HepG2 (cell line): ENCODE results near the gene DYSF. TPM values are rescaled to one million over a fixed set of nuclear protein-coding genes. Genes with fewer than 3 reads are reported as not detected.

ENCODE experiments used
- ATAC-seq: fragments of 200-7000 bp; cut with Tn5 transposase; 3 replicates; pipeline ENCODE4 v1.9.1; 2020; ENCODE audit warnings: mild to moderate bottlenecking, moderate library complexity
- BruUV-seq: library from RNA; stranded (reverse); fragments of 400-500 nt; replicated peaks from 2 replicates; lab custom pipeline; 2021; lab: Mats Ljungman, UMichigan
- CTCF ChIA-PET: fragments of 300-600 bp; formaldehyde crosslinking; extraction: SDS; loops from one replicate; lab custom pipeline; 2021; ENCODE audit warnings: low total read pairs, inconsistent platforms, low intra/inter-chr PET ratio; lab: Yijun Ruan, JAX
- POLR2A ChIA-PET: fragments of 350-600 bp; sonication (Branson Sonifier 250); formaldehyde crosslinking; loops from one replicate; lab custom pipeline; 2020; ENCODE audit warnings: antibody characterized with exemption, inconsistent platforms; lab: Yijun Ruan, JAX
- DNase-seq: peaks from one replicate; pipeline ENCODE4 v3.0.0-alpha.2; 2015; ENCODE audit warnings: low spot score
- FAIRE-seq: peaks from 3 replicates; lab custom pipeline; 2011; peaks lifted over from hg19 to GRCh38; lab: Jason Lieb, UNC
- H2AFZ ChIP-seq: one replicate; pipeline ENCODE4 v1.6.1; 2011; ENCODE audit warnings: low read length, inconsistent platforms
- H3K27ac ChIP-seq: fragments of 300-600 bp; 3 replicates; pipeline ENCODE4 v1.8.0; 2011; ENCODE audit warnings: mixed run types, mild to moderate bottlenecking, mixed read lengths, low read length, inconsistent platforms; ENCODE audit not compliant: insufficient read depth; ENCODE audit errors: extremely low read length
- H3K27me3 ChIP-seq, 2 experiments: fragments of 200-600 bp in 1 of 2; 2 replicates in 1 of 2; 3 replicates in 1 of 2; pipeline versions ENCODE4 v1.6.0 to v1.8.0; 2011; ENCODE audit warnings: low read length in 2 of 2, mild to moderate bottlenecking in 2 of 2, moderate library complexity in 2 of 2, inconsistent platforms in 1 of 2; ENCODE audit not compliant: insufficient read depth in 2 of 2, control insufficient read depth in 1 of 2
- H3K36me3 ChIP-seq, 2 experiments: fragments of 200-600 bp in 1 of 2; replicated peaks in 1 of 2; 2 replicates in 1 of 2; 3 replicates in 1 of 2; pipeline versions ENCODE4 v1.5.1 to v1.8.0; 2011; ENCODE audit warnings: low read length in 2 of 2, inconsistent platforms in 1 of 2; ENCODE audit not compliant: insufficient read depth in 2 of 2, control insufficient read depth in 1 of 2
- H3K4me1 ChIP-seq: 2 replicates; pipeline ENCODE4 v1.5.1; 2012; ENCODE audit warnings: low read length, inconsistent platforms; ENCODE audit not compliant: insufficient read depth
- H3K4me2 ChIP-seq: 2 replicates; pipeline ENCODE4 v1.6.0; 2011; ENCODE audit warnings: low read depth, low read length, inconsistent platforms
- H3K4me3 ChIP-seq, 3 experiments: fragments of 200-600 bp in 1 of 3; sonication (generic), shearing (Covaris generic) in 1 of 3; replicated peaks in 1 of 3; 2 replicates each; pipeline ENCODE4 v1.5.1; 2011 to 2016; ENCODE audit warnings: low read length in 3 of 3, inconsistent platforms in 2 of 3, low read depth in 2 of 3, mild to moderate bottlenecking in 2 of 3, control low read depth in 1 of 3, mixed read lengths in 1 of 3; ENCODE audit not compliant: insufficient read depth in 1 of 3
- H3K79me2 ChIP-seq: one replicate; pipeline ENCODE4 v1.6.1; 2011; ENCODE audit warnings: low read length, inconsistent platforms; ENCODE audit not compliant: insufficient read depth
- H3K9ac ChIP-seq: 2 replicates; pipeline ENCODE4 v1.6.0; 2011; ENCODE audit warnings: mild to moderate bottlenecking, low read depth, low read length, inconsistent platforms; ENCODE audit not compliant: insufficient read depth
- H3K9me3 ChIP-seq: 2 replicates; pipeline ENCODE4 v1.5.1; 2012; ENCODE audit warnings: mild to moderate bottlenecking, low read length
- H4K20me1 ChIP-seq: 2 replicates; pipeline ENCODE4 v1.6.0; 2011; ENCODE audit warnings: inconsistent platforms, mild to moderate bottlenecking, low read length, moderate library complexity; ENCODE audit not compliant: insufficient read depth
- ELF4 ChIP-seq: sonication (generic); formaldehyde crosslinking; IDR thresholded peaks from 2 replicates; pipeline ENCODE4 v1.5.0; 2020; ENCODE audit warnings: missing genetic modification reagents, mild to moderate bottlenecking, moderate library complexity, borderline replicate concordance
- GABPA ChIP-seq, 2 experiments: IDR thresholded peaks; 2 replicates each; pipeline ENCODE4 v1.6.1; 2011 to 2016; ENCODE audit warnings: low read depth in 2 of 2, low read length in 1 of 2, missing biosample characterization in 1 of 2, missing genetic modification characterization in 1 of 2
- KAT7 ChIP-seq: IDR thresholded peaks from 2 replicates; pipeline ENCODE4 v1.6.1; 2018; ENCODE audit warnings: borderline replicate concordance, missing compliant biosample characterization
- KLF12 ChIP-seq: sonication (generic); formaldehyde crosslinking; IDR thresholded peaks from 2 replicates; pipeline ENCODE4 v1.4.0; 2020; ENCODE audit warnings: missing genetic modification reagents, borderline replicate concordance
- LCORL ChIP-seq, 2 experiments: fragments of 450-650 bp in 1 of 2; sonication (generic) in 1 of 2; formaldehyde crosslinking in 1 of 2; IDR thresholded peaks; 2 replicates each; pipeline versions ENCODE4 v1.5.0 to v1.6.1; 2017 to 2020; ENCODE audit warnings: antibody characterized with exemption in 1 of 2, missing genetic modification reagents in 1 of 2
- NFE2 ChIP-seq: sonication (generic); formaldehyde crosslinking; IDR thresholded peaks from 2 replicates; pipeline ENCODE4 v1.4.0; 2020; ENCODE audit warnings: missing genetic modification reagents
- RBM39 ChIP-seq: fragments of 200-400 bp; formaldehyde crosslinking; IDR thresholded peaks from one replicate; pipeline ENCODE4 v1.6.1; 2018; ENCODE audit warnings: antibody characterized with exemption, mild to moderate bottlenecking, low read depth, low read length; ENCODE audit not compliant: poor library complexity, severe bottlenecking
- SATB2 ChIP-seq: sonication (generic); formaldehyde crosslinking; IDR thresholded peaks from 2 replicates; pipeline ENCODE4 v1.5.0; 2020; ENCODE audit warnings: missing genetic modification reagents
- TCF7 ChIP-seq: sonication (generic); IDR thresholded peaks from 2 replicates; pipeline ENCODE4 v1.6.1; 2016; ENCODE audit warnings: antibody characterized with exemption, low read depth
- TCF7L2 ChIP-seq: IDR thresholded peaks from 2 replicates; pipeline ENCODE4 v1.6.1; 2011; ENCODE audit warnings: mild to moderate bottlenecking, low read depth, low read length, moderate library complexity
- ZBTB42 ChIP-seq: sonication (generic); formaldehyde crosslinking; IDR thresholded peaks from 2 replicates; pipeline ENCODE4 v1.5.0; 2020; ENCODE audit warnings: mild to moderate bottlenecking, missing genetic modification reagents
- ZNF3 ChIP-seq: IDR thresholded peaks from 2 replicates; pipeline ENCODE4 v1.7.0; 2017; ENCODE audit warnings: inconsistent platforms
- ZNF512 ChIP-seq: sonication (generic); formaldehyde crosslinking; IDR thresholded peaks from 2 replicates; pipeline ENCODE4 v1.4.0; 2020; ENCODE audit warnings: mild to moderate bottlenecking, missing genetic modification reagents
- ZNF768 ChIP-seq: sonication (generic); formaldehyde crosslinking; IDR thresholded peaks from 2 replicates; pipeline ENCODE4 v1.4.0; 2020; ENCODE audit warnings: missing genetic modification reagents
- ZNF781 ChIP-seq: sonication (generic); formaldehyde crosslinking; IDR thresholded peaks from 2 replicates; pipeline ENCODE4 v1.5.1; 2020; ENCODE audit warnings: borderline replicate concordance, mild to moderate bottlenecking, missing genetic modification reagents; ENCODE audit errors: not compliant biosample characterization
- ZNF879 ChIP-seq: sonication (generic); formaldehyde crosslinking; IDR thresholded peaks from 2 replicates; pipeline ENCODE4 v1.8.1; 2023; ENCODE audit warnings: missing genetic modification reagents
- WGBS: methylation state at CpG from one replicate; pipeline ENCODE4 v1.1.6; 2017; ENCODE audit warnings: low lambda C conversion rate; 5-methylcytosine and 5-hydroxymethylcytosine counted together
- in situ Hi-C: cut with HindIII; loops from 2 replicates; pipeline ENCODE4 v1.10.0; 2017; ENCODE audit warnings: low pct_unique_long_range_greater_than_20kb; ENCODE audit not compliant: extremely low pct_ligation_motif_present
- intact Hi-C: fragments of 100-400 bp; cut with micrococcal nuclease; formaldehyde crosslinking; loops from one replicate; pipeline ENCODE4 v1.10.0; 2022; ENCODE audit not compliant: unreplicated experiment
- polyA plus RNA-seq, 8 experiments: library from polyadenylated mRNA; depleted of rRNA in 3 of 8; stranded (reverse) in 7 of 8; unstranded in 1 of 8; fragments of >200 nt; fragmentation: Illumina TruSeq in 4 of 8; extraction: Trizol in 4 of 8; gene quantifications; 2 replicates each; pipeline versions ENCODE4 v1.2.1 to v1.2.3, GENCODE V29; 2011 to 2016; ENCODE audit warnings: low read depth in 4 of 8, missing spikeins in 1 of 8, mixed read lengths in 1 of 8; ENCODE audit not compliant: insufficient read depth in 1 of 8
- total RNA-seq, 5 experiments: library from RNA; depleted of rRNA; stranded (reverse); fragments of >200 nt; fragmentation: Illumina TruSeq; extraction: Trizol; gene quantifications; 2 replicates each; pipeline ENCODE4 v1.2.3, GENCODE V29; 2016; ENCODE audit warnings: low read depth in 1 of 5

The DYSF gene
- total and polyA plus RNA-seq, 2 of the 13 experiments (the other 11 are each of a cell fraction or from before 2014, with no cell fraction given), result 0.15 to 2.4 TPM

GRCh38 chr2:71505086-71505769 is 51.9 kb downstream of the DYSF start:
- peaks cover 0 to 4% of the 10 kb centered on the region in 2 experiments; a peak in 2 of 5 replicates for H3K27me3 ChIP-seq
- CTCF ChIA-PET, result interaction anchor here (1.2 kb wide), 1 partner anchor 206 kb away, joined by 3 read pairs; no protein-coding TSS in a partner anchor
- no peak overlapping the region for H3K4me2 ChIP-seq
- no peaks in the 10 kb centered on the region for H3K9me3 ChIP-seq
- H3K36me3 ChIP-seq, result no peaks in the 10 kb centered on the region
- in situ Hi-C loops (loop anchor here (5.0 kb wide), 1 partner anchor 203 kb away; no protein-coding TSS in a partner anchor), intact Hi-C loops (no loop called here)
- no peaks in the 10 kb centered on the region for H3K4me1 ChIP-seq
- no peak for FAIRE-seq
- no peak overlapping the region for H3K9ac ChIP-seq
- H3K79me2 ChIP-seq, result no peaks in the 10 kb centered on the region
- H3K4me3 ChIP-seq, result no peak overlapping the region
- TF ChIP-seq ZBTB42 (CRISPR knock-in tag), result no peak
- peak; percentile 81 for TF ChIP-seq LCORL (IDR thresholded peaks at IDR 0.05)
- TF ChIP-seq LCORL (CRISPR knock-in tag; IDR thresholded peaks at IDR 0.05), result no peak
- TF ChIP-seq NFE2 (CRISPR knock-in tag), result no peak
- no peak for TF ChIP-seq TCF7L2
- TF ChIP-seq SATB2, result no peak
- TF ChIP-seq, all 625 proteins: peak for 1
- BruUV-seq, result no TSS peak
- no peak for DNase-seq
- no peaks in the 10 kb centered on the region for H4K20me1 ChIP-seq
- H3K27ac ChIP-seq, result no peak overlapping the region
- H2AFZ ChIP-seq, result no peak overlapping the region
- no peak; the same call in 2 of the 3 replicates for ATAC-seq
- POLR2A ChIA-PET, result no interaction called here
- WGBS, result 6% methylated on average over 4 of the region's 9 CpGs

DNA sequence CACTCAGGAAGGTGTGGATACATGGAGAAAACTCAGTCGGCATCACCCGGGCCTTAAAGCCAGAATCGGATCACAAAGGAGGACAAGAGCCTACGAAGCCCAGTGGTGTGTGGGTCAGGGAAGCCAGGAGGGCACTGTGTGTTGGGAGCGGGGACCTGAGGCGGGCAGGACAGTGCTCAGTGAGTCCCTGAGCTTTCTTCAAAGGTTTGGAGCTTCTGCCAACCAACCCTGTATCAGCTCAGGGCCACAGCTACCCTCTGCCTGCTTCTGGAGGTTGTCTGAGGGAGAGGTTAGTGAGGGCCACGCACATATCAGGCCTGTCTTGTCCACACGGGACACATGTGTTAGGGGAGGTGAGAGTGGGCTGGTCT is 52.4 kb downstream of the DYSF start:
- H3K79me2 ChIP-seq, result no peaks in the 10 kb centered on the region
- H3K4me2 ChIP-seq, result no peak overlapping the region
- H3K9ac ChIP-seq, result no peak overlapping the region
- no peak overlapping the region for H2AFZ ChIP-seq
- FAIRE-seq, result no peak
- in situ Hi-C loops (loop anchor here (5.0 kb wide), 1 partner anchor 203 kb away; no protein-coding TSS in a partner anchor), intact Hi-C loops (no loop called here)
- H3K4me3 ChIP-seq, result no peak overlapping the region
- 40% methylated on average over 7 of the region's 8 CpGs for WGBS
- H3K36me3 ChIP-seq, result no peaks in the 10 kb centered on the region
- no peak for ATAC-seq
- no peak overlapping the region for H3K27ac ChIP-seq
- DNase-seq, result no peak
- peaks cover 0 to 5% of the 10 kb centered on the region in 2 experiments; a peak in 3 of 5 replicates for H3K27me3 ChIP-seq
- BruUV-seq, result no TSS peak
- POLR2A ChIA-PET, result no interaction called here
- no peaks in the 10 kb centered on the region for H3K4me1 ChIP-seq
- CTCF ChIA-PET, result no interaction called here
- no peaks in the 10 kb centered on the region for H4K20me1 ChIP-seq
- no peaks in the 10 kb centered on the region for H3K9me3 ChIP-seq
- no peak for TF ChIP-seq ZNF768 (CRISPR knock-in tag)
- no peak for TF ChIP-seq ZNF512
- TF ChIP-seq ZNF781 (CRISPR knock-in tag), result no peak
- no peak for TF ChIP-seq RBM39
- no peak for TF ChIP-seq TCF7
- no peak for TF ChIP-seq KAT7 (CRISPR knock-in tag)
- TF ChIP-seq GABPA (IDR thresholded peaks at IDR 0.05; ENCODE audit: low read depth, low read length), result no peak
- no peak for TF ChIP-seq GABPA (CRISPR knock-in tag; IDR thresholded peaks at IDR 0.05; ENCODE audit: low read depth)
- no peak for TF ChIP-seq ELF4
- no peak for TF ChIP-seq ZNF879 (CRISPR knock-in tag)
- no peak for TF ChIP-seq ZNF3
- no peak for TF ChIP-seq KLF12 (CRISPR knock-in tag)
